ENCODE measurements around the gene CDC26.

- TF ChIP-seq CTCF (IDR thresholded peaks at IDR 0.05) (no peak), POLR2A (IDR thresholded peaks at IDR 0.05) (no peak)
These were observed 27.7 kb downstream of the CDC26 start for GRCh38 chr9:113247640-113248039.

All from tibial nerve (tissue), 3 donors.